Sigmoid colon (tissue), 7 donors: Measurements from ENCODE around the gene EXTL1. TPM values are rescaled to one million over a fixed set of nuclear protein-coding genes. Genes with fewer than 3 reads are reported as not detected.
A peak's percentile ranks its signal among the peaks of the same experiment; 100 is the strongest.

ENCODE experiments used
- DNase-seq: peaks from one replicate; pipeline ENCODE4 v3.0.0-alpha.2; 2019
- H3K27ac ChIP-seq, 4 donors: fragments of 200-600 bp; sonication (generic); one replicate each; pipeline ENCODE4 v1.5.1; 2016 to 2019; ENCODE audit warnings: mild to moderate bottlenecking in 1 of 4
- H3K27me3 ChIP-seq, 3 donors: fragments of 200-600 bp; sonication (generic); one replicate each; pipeline ENCODE4 v1.5.1; 2019; ENCODE audit warnings: mild to moderate bottlenecking in 1 of 3
- H3K36me3 ChIP-seq, 4 donors: fragments of 200-600 bp; sonication (generic); one replicate each; pipeline ENCODE4 v1.5.1; 2016 to 2019
- H3K4me1 ChIP-seq, 4 donors: fragments of 200-600 bp; sonication (generic); one replicate each; pipeline ENCODE4 v1.5.1; 2017 to 2019
- H3K4me3 ChIP-seq, 4 donors: fragments of 200-600 bp; sonication (generic); one replicate each; pipeline ENCODE4 v1.5.1; 2017 to 2019; ENCODE audit warnings: mild to moderate bottlenecking in 2 of 4, moderate library complexity in 1 of 4
- H3K9me3 ChIP-seq, 4 donors: fragments of 200-600 bp in 3 of 4; sonication (generic) in 3 of 4; one replicate each; pipeline versions ENCODE4 v1.5.1 to v1.6.1; 2013 to 2019
- CTCF ChIP-seq, 4 experiments: fragments of 450-650 bp in 3 of 4; fragments of 200-600 bp in 1 of 4; IDR thresholded peaks; one replicate each; pipeline ENCODE4 v1.5.1; 2016 to 2019; ENCODE audit warnings: antibody characterized with exemption in 4 of 4, mild to moderate bottlenecking in 3 of 4, moderate library complexity in 2 of 4
- EP300 ChIP-seq, 4 donors: sonication (generic); formaldehyde crosslinking; IDR thresholded peaks; one replicate each; pipeline ENCODE4 v1.6.1; 2017; ENCODE audit warnings: antibody characterized with exemption in 4 of 4
- POLR2A ChIP-seq, 2 donors: fragments of 450-650 bp; IDR thresholded peaks; one replicate each; pipeline ENCODE4 v1.6.1; 2016; ENCODE audit warnings: antibody characterized with exemption in 2 of 2, mild to moderate bottlenecking in 2 of 2, moderate library complexity in 2 of 2
- POLR2AphosphoS5 ChIP-seq, 4 donors: sonication (generic); formaldehyde crosslinking; IDR thresholded peaks; one replicate each; pipeline ENCODE4 v1.6.1; 2017; ENCODE audit warnings: antibody characterized with exemption in 4 of 4
- WGBS, 2 donors: extraction: QIAGEN DNeasy Blood & Tissue Kit; methylation state at CpG; one replicate each; pipeline ENCODE4 v1.1.7; 2013; 5-methylcytosine and 5-hydroxymethylcytosine counted together
- intact Hi-C: fragments of 100-400 bp; cut with DNase I; formaldehyde crosslinking; loops from one replicate; pipeline ENCODE4 v1.15.1; 2023
- polyA plus RNA-seq, 3 donors: library from polyadenylated mRNA; stranded (reverse); fragments of 200-250 nt; gene quantifications; one replicate each; pipeline ENCODE4 v1.2.3, GENCODE V29; 2013
- total RNA-seq, 4 donors: library from RNA; depleted of rRNA; stranded (reverse); fragments of >200 nt; gene quantifications; one replicate each; pipeline ENCODE4 v1.1.0, GENCODE V29; 2016
- donor health status: healthy with polysubstance abuse.
- donor health status: Bipolar disorder and iron deficiency.
- donor health status: healthy.

Gene EXTL1
- total and polyA plus RNA-seq, 7 donors, result under 0.01 to 1.5 (median 1.0) TPM; not detected in 1

DNA sequence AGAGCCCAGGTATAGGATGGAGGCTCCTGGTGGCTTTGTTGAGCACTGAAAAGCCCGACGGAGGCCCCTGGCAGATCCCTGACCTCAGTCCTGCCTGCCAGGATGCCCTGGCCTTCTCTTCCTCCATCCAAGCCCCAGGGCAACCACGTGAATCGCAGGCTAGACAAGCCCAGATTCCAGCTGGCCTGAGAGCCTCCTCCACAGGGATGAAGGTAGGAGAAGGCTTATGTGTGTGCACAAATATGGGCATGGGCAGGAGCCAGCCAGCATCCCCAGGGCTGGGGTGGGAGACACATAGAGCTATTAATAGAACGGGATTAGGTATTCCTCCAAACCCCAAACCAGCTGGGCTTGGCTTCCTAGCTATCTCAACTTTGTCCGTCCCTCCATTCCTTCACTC lies 4.0 kb upstream of the EXTL1 start:
- H3K4me1 ChIP-seq, result peaks cover 0 to 27% (median 17%) of the 10 kb centered on the region in 4 donors
- no peaks in the 10 kb centered on the region for H3K9me3 ChIP-seq
- DNase-seq, result no peak
- 72 to 75% methylated on average over 6 of the region's 6 CpGs for WGBS, 2 donors
- no peaks in the 10 kb centered on the region for H3K27me3 ChIP-seq
- H3K36me3 ChIP-seq, result no peaks in the 10 kb centered on the region
- no peak overlapping the region for H3K4me3 ChIP-seq
- no peak overlapping the region for H3K27ac ChIP-seq
- no peak for TF ChIP-seq CTCF (IDR thresholded peaks at IDR 0.05)
- TF ChIP-seq POLR2AphosphoS5 (IDR thresholded peaks at IDR 0.05), result no peak
- TF ChIP-seq EP300 (IDR thresholded peaks at IDR 0.05), result no peak
- TF ChIP-seq POLR2A (IDR thresholded peaks at IDR 0.05), result no peak
- intact Hi-C loops, result no loop called here

DNA sequence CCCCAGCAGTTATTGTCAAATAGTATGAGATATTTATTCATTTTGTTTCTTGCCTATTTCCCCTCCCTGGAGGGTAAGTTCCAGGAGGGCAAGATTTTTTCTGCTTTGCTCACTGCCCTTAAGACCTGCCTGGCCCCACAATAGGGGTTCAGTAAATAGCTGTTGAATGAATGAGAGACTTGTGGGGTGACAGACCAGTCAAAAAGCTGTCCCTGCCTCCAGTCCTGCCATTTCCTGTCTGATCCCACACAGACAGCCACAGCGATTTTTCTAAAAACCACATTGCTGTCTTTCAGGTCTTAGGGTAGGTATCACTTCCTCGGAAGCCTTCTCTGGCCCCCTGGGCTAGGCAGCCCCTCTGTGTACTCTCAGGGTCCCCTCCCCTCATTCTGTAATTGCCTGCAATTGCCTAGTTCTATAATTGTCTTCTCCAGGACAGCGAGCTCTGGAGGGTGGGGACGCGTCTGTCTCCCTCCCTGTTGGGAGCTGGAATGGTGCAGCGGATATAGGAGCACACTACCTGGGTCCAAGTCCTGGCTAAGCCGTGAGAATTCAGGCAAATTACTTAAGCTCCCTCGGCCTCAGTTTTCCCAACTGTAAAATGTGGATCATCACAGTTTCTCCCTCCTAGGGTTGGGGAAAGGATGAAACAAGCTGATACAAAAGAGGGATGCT lies 1.8 kb upstream of the EXTL1 start:
- Histone ChIP-seq H3K36me3 (no peaks in the 10 kb centered on the region), H3K4me3 (no peak overlapping the region), H3K27me3 (no peaks in the 10 kb centered on the region), H3K9me3 (no peaks in the 10 kb centered on the region), H3K27ac (no peak overlapping the region), H3K4me1 (peaks cover 0 to 27% (median 17%) of the 10 kb centered on the region in 4 donors)
- WGBS, 2 donors, result 23 to 52% methylated on average over 8 of the region's 8 CpGs
- TF ChIP-seq CTCF (IDR thresholded peaks at IDR 0.05) (no peak), POLR2AphosphoS5 (IDR thresholded peaks at IDR 0.05) (no peak), EP300 (IDR thresholded peaks at IDR 0.05) (no peak), POLR2A (IDR thresholded peaks at IDR 0.05) (no peak)
- DNase-seq, result no peak
- intact Hi-C loops, result no loop called here

GRCh38 chr1:26020330-26020768 lies 1.2 kb upstream of the EXTL1 start:
- no peak for DNase-seq
- intact Hi-C loops, result no loop called here
- H3K4me3 ChIP-seq, result no peak overlapping the region
- H3K4me1 ChIP-seq, result peaks cover 0 to 27% (median 17%) of the 10 kb centered on the region in 4 donors
- TF ChIP-seq POLR2AphosphoS5 (IDR thresholded peaks at IDR 0.05) (no peak), CTCF (IDR thresholded peaks at IDR 0.05) (no peak), POLR2A (IDR thresholded peaks at IDR 0.05) (no peak), EP300 (IDR thresholded peaks at IDR 0.05) (no peak)
- 72 to 75% methylated on average over 6 of the region's 6 CpGs for WGBS, 2 donors
- no peak overlapping the region for H3K27ac ChIP-seq
- no peaks in the 10 kb centered on the region for H3K27me3 ChIP-seq
- H3K9me3 ChIP-seq, result no peaks in the 10 kb centered on the region
- H3K36me3 ChIP-seq, result no peaks in the 10 kb centered on the region

DNA sequence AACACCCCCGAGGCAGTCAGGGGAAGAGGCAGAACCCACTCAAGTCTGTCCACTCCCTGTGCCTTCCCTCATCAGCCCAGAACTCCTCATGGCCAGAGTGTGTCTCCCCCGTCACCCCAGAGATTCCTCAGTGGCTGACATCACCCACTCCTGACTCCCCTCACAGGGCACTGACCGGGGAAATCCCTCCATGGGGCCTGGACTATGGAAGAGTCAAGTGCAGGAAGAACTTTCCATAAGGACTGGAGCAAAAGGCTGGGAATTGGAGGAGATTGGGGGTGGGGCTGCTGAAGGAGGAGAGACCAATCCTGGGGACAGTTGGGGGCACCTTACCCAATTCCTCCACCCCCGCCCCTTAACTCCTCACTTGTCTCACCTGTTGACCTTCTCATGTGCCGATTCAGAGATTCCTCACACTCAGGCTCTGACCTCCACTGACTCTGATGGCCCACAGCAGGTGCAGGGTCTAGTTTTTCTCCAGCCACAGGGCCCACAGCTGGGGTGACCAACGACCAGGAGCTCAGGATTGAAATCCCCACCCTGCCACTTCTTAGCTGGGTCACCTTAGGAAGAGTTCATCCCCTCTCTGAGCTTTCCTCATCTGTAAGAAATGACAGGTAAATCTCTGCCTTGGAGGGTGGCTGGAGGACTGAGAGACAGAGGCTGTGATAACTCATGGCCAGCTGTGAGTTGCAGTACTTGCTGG lies 481 bp upstream of the EXTL1 start:
- Histone ChIP-seq H3K4me1 (peaks cover 0 to 27% (median 17%) of the 10 kb centered on the region in 4 donors), H3K4me3 (peak overlapping the region in 1 of 4 donors; percentile 39), H3K9me3 (no peaks in the 10 kb centered on the region), H3K36me3 (no peaks in the 10 kb centered on the region), H3K27ac (peak overlapping the region in 1 of 4 donors; percentile 47), H3K27me3 (no peaks in the 10 kb centered on the region)
- TF ChIP-seq CTCF (IDR thresholded peaks at IDR 0.05) (no peak), POLR2AphosphoS5 (IDR thresholded peaks at IDR 0.05) (no peak), EP300 (IDR thresholded peaks at IDR 0.05) (no peak), POLR2A (IDR thresholded peaks at IDR 0.05) (no peak)
- intact Hi-C loops, result no loop called here
- no peak for DNase-seq
- 73% methylated on average over 6 of the region's 6 CpGs for WGBS, 2 donors
